H9 (cell line): ENCODE results near the gene CERS1. TPM values are rescaled to one million over a fixed set of nuclear protein-coding genes. Genes with fewer than 3 reads are reported as not detected.

Source experiments
- DNase-seq: peaks from one replicate; pipeline ENCODE4 v3.0.0-alpha.2; 2017
- H2AFZ ChIP-seq: one replicate; pipeline ENCODE4 v1.6.1; 2013; ENCODE audit warnings: mild to moderate bottlenecking, low read length, control low read depth, moderate library complexity
- H2AK5ac ChIP-seq: 2 replicates; pipeline ENCODE4 v1.6.1; 2013; ENCODE audit warnings: low read length, control low read depth, mixed read lengths; ENCODE audit not compliant: insufficient read length
- H2BK120ac ChIP-seq: one replicate; pipeline ENCODE4 v1.6.1; 2013; ENCODE audit warnings: low read depth, mild to moderate bottlenecking, low read length, control low read depth, inconsistent platforms; ENCODE audit not compliant: poor library complexity, severe bottlenecking
- H2BK12ac ChIP-seq: 2 replicates; pipeline ENCODE4 v1.6.1; 2013; ENCODE audit warnings: low read length, control low read depth, mixed read lengths, low read depth; ENCODE audit not compliant: insufficient read length
- H2BK15ac ChIP-seq: 2 replicates; pipeline ENCODE4 v1.6.1; 2013; ENCODE audit warnings: low read depth, low read length, control low read depth
- H2BK20ac ChIP-seq: one replicate; pipeline ENCODE4 v1.6.1; 2013; ENCODE audit warnings: low read depth, mild to moderate bottlenecking, low read length, control low read depth, inconsistent platforms; ENCODE audit not compliant: poor library complexity, severe bottlenecking
- H2BK5ac ChIP-seq: 2 replicates; pipeline ENCODE4 v1.6.1; 2013; ENCODE audit warnings: low read length, control low read depth, mixed read lengths; ENCODE audit not compliant: insufficient read length
- H3K14ac ChIP-seq: 2 replicates; pipeline ENCODE4 v1.6.1; 2013; ENCODE audit warnings: low read length, control low read depth; ENCODE audit not compliant: insufficient read depth
- H3K18ac ChIP-seq: 2 replicates; pipeline ENCODE4 v1.6.1; 2013; ENCODE audit warnings: low read depth, mild to moderate bottlenecking, mixed read lengths, low read length, control low read depth; ENCODE audit not compliant: insufficient read length
- H3K23ac ChIP-seq: 2 replicates; pipeline ENCODE4 v1.6.1; 2013; ENCODE audit warnings: low read length, control low read depth, mixed read lengths, low read depth; ENCODE audit not compliant: insufficient read length
- H3K23me2 ChIP-seq: 2 replicates; pipeline ENCODE4 v1.6.1; 2013; ENCODE audit warnings: low read depth, mild to moderate bottlenecking, mixed read lengths, low read length, control low read depth; ENCODE audit not compliant: insufficient read length, poor library complexity, severe bottlenecking
- H3K27ac ChIP-seq: 2 replicates; pipeline ENCODE4 v1.5.1; 2013; ENCODE audit warnings: low read length, control low read depth, mixed read lengths, low read depth; ENCODE audit not compliant: insufficient read length
- H3K27me3 ChIP-seq: 2 replicates; pipeline ENCODE4 v1.6.1; 2013; ENCODE audit warnings: low read length, control low read depth, inconsistent platforms; ENCODE audit not compliant: insufficient read depth
- H3K4ac ChIP-seq: 2 replicates; pipeline ENCODE4 v1.6.1; 2013; ENCODE audit warnings: low read depth, mild to moderate bottlenecking, control low read depth, inconsistent platforms, low read length, moderate library complexity
- H3K4me1 ChIP-seq: 2 replicates; pipeline ENCODE4 v1.6.1; 2013; ENCODE audit warnings: low read length, control low read depth, inconsistent platforms; ENCODE audit not compliant: insufficient read depth
- H3K4me2 ChIP-seq: 2 replicates; pipeline ENCODE4 v1.6.1; 2013; ENCODE audit warnings: low read length, control low read depth, mixed read lengths; ENCODE audit not compliant: insufficient read length, insufficient read depth
- H3K56ac ChIP-seq: 2 replicates; pipeline ENCODE4 v1.6.1; 2013; ENCODE audit warnings: low read depth, mild to moderate bottlenecking, mixed read lengths, low read length, control low read depth; ENCODE audit not compliant: insufficient read length
- H3K79me1 ChIP-seq: 2 replicates; pipeline ENCODE4 v1.6.1; 2013; ENCODE audit warnings: low read depth, mild to moderate bottlenecking, moderate library complexity, low read length, control low read depth, inconsistent platforms; ENCODE audit not compliant: insufficient read depth, poor library complexity, severe bottlenecking
- H3K79me2 ChIP-seq: 2 replicates; pipeline ENCODE4 v1.6.1; 2013; ENCODE audit warnings: low read length, control low read depth, inconsistent platforms; ENCODE audit not compliant: insufficient read depth
- H3K9ac ChIP-seq: 2 replicates; pipeline ENCODE4 v1.6.1; 2013; ENCODE audit warnings: low read length, control low read depth, mixed read lengths; ENCODE audit not compliant: insufficient read length; ENCODE audit errors: extremely low read depth
- H3K9me3 ChIP-seq: one replicate; pipeline ENCODE4 v1.6.1; 2013; ENCODE audit warnings: low read depth, low read length, inconsistent platforms; ENCODE audit not compliant: control insufficient read depth
- H3T11ph ChIP-seq: one replicate; pipeline ENCODE4 v1.6.1; 2013; ENCODE audit warnings: mild to moderate bottlenecking, low read length, control low read depth, inconsistent platforms
- H4K20me1 ChIP-seq: one replicate; pipeline ENCODE4 v1.6.1; 2013; ENCODE audit not compliant: control insufficient read depth, insufficient read length, insufficient read depth
- H4K5ac ChIP-seq: 2 replicates; pipeline ENCODE4 v1.6.1; 2013; ENCODE audit warnings: low read depth, mild to moderate bottlenecking, mixed read lengths, low read length, control low read depth; ENCODE audit not compliant: insufficient read length
- H4K8ac ChIP-seq: replicated peaks from 2 replicates; pipeline ENCODE4 v1.6.1; 2013; ENCODE audit warnings: low read length, control low read depth, mixed read lengths, low read depth; ENCODE audit not compliant: insufficient read length
- H4K91ac ChIP-seq: 2 replicates; pipeline ENCODE4 v1.6.1; 2013; ENCODE audit warnings: low read depth, mild to moderate bottlenecking, moderate library complexity, mixed read lengths, low read length, control low read depth; ENCODE audit not compliant: insufficient read length
- H3K27ac Mint-ChIP-seq, 3 experiments: 2 replicates in 2 of 3; 3 replicates in 1 of 3; pipeline ENCODE4 v1.8.0; 2020 to 2021; ENCODE audit warnings: mixed read lengths in 3 of 3, mild to moderate bottlenecking in 1 of 3, moderate library complexity in 1 of 3
- H3K27me3 Mint-ChIP-seq: 2 replicates; pipeline ENCODE4 v1.8.0; 2021; ENCODE audit warnings: low read depth, mild to moderate bottlenecking, moderate library complexity, mixed read lengths
- H3K36me3 Mint-ChIP-seq, 3 experiments: 2 replicates in 2 of 3; 3 replicates in 1 of 3; pipeline ENCODE4 v1.8.0; 2020 to 2021; ENCODE audit warnings: low read depth in 3 of 3, mixed read lengths in 3 of 3; ENCODE audit not compliant: insufficient read depth in 1 of 3
- H3K4me1 Mint-ChIP-seq, 2 experiments: 2 replicates each; pipeline ENCODE4 v1.8.0; 2020; ENCODE audit warnings: mixed read lengths in 2 of 2
- H3K4me3 Mint-ChIP-seq, 2 experiments: 2 replicates in 1 of 2; 3 replicates in 1 of 2; pipeline ENCODE4 v1.8.0; 2020 to 2021; ENCODE audit warnings: mild to moderate bottlenecking in 2 of 2, mixed read lengths in 2 of 2, moderate library complexity in 1 of 2
- H3K9me3 Mint-ChIP-seq, 2 experiments: 2 replicates in 1 of 2; 3 replicates in 1 of 2; pipeline ENCODE4 v1.8.0; 2020; ENCODE audit warnings: mild to moderate bottlenecking in 2 of 2, mixed read lengths in 2 of 2, moderate library complexity in 1 of 2
- CTCF ChIP-seq: fragments of 200-600 bp; sonication (generic); conservative IDR thresholded peaks from 3 replicates; pipeline ENCODE4 v1.8.0; 2021; ENCODE audit warnings: antibody characterized with exemption, mild to moderate bottlenecking
- WGBS: extraction: QIAGEN DNeasy Blood & Tissue Kit; methylation state at CpG from one replicate; pipeline ENCODE4 v1.1.7; 2013; ENCODE audit warnings: missing lambda C conversion rate, low lambda C conversion rate, mixed read lengths; ENCODE audit not compliant: insufficient read length; ENCODE audit errors: extremely low coverage; 5-methylcytosine and 5-hydroxymethylcytosine counted together
- total RNA-seq: library from RNA; stranded (reverse); gene quantifications from 2 replicates; pipeline ENCODE4 v1.2.1, GENCODE V29; 2021

CERS1 gene
- total RNA-seq, 1 experiment from 2014 or later, result 19.3 TPM

- no peaks in the 10 kb centered on the region for H3K27me3 ChIP-seq
- Mint-ChIP-seq H3K27me3 (no peaks in the 10 kb centered on the region), H3K36me3 (peaks cover 14 to 42% (median 34%) of the 10 kb centered on the region in 3 experiments), H3K4me3 (peak overlapping the region in 1 of 2 experiments; percentile 39; a peak in 1 of 5 replicates), H3K4me1 (peaks cover 0 to 13% of the 10 kb centered on the region in 2 experiments; a peak in 2 of 4 replicates), H3K27ac (no peak overlapping the region), H3K9me3 (no peaks in the 10 kb centered on the region)
- no peak overlapping the region for H2AFZ ChIP-seq
- H4K20me1 ChIP-seq, result no peaks in the 10 kb centered on the region
- H3T11ph ChIP-seq, result no peak overlapping the region
- no peak overlapping the region for H3K9ac ChIP-seq
- H2BK12ac ChIP-seq, result no peak overlapping the region
- no peak overlapping the region for H3K18ac ChIP-seq
- no peak overlapping the region for H2AK5ac ChIP-seq
- no peak overlapping the region for H4K5ac ChIP-seq
- H3K79me2 ChIP-seq, result no peaks in the 10 kb centered on the region
- H3K79me1 ChIP-seq, result no peaks in the 10 kb centered on the region
- no peaks in the 10 kb centered on the region for H3K9me3 ChIP-seq
- H3K27ac ChIP-seq, result no peak overlapping the region
- no peak overlapping the region for H4K91ac ChIP-seq
- no peak overlapping the region for H2BK120ac ChIP-seq
- no peak overlapping the region for H2BK15ac ChIP-seq
- no peak overlapping the region for H3K23ac ChIP-seq
- H2BK20ac ChIP-seq, result no peak overlapping the region
- no peak for TF ChIP-seq CTCF
- no peak for DNase-seq
- WGBS, result no CpG with 5 or more reads among the region's 25 CpGs
- H2BK5ac ChIP-seq, result no peak overlapping the region
- H4K8ac ChIP-seq, result no peak overlapping the region
- H3K4me2 ChIP-seq, result no peak overlapping the region
- H3K4me1 ChIP-seq, result no peaks in the 10 kb centered on the region
- no peaks in the 10 kb centered on the region for H3K23me2 ChIP-seq
- no peak overlapping the region; the same call in 1 of the 2 replicates for H3K14ac ChIP-seq
- no peak overlapping the region for H3K4ac ChIP-seq
- no peak overlapping the region for H3K56ac ChIP-seq
Measured at GRCh38 chr19:18870531-18871172, 25.3 kb downstream of the CERS1 start.
